HepG2 (cell line): Measurements from ENCODE around the gene MYO5A. TPM values are rescaled to one million over a fixed set of nuclear protein-coding genes. Genes with fewer than 3 reads are reported as not detected.
A peak's percentile ranks its signal among the peaks of the same experiment; 100 is the strongest.

Experiments used
- ATAC-seq: fragments of 200-7000 bp; cut with Tn5 transposase; 3 replicates; pipeline ENCODE4 v1.9.1; 2020; ENCODE audit warnings: mild to moderate bottlenecking, moderate library complexity
- BruUV-seq: library from RNA; stranded (reverse); fragments of 400-500 nt; replicated peaks from 2 replicates; lab custom pipeline; 2021; lab: Mats Ljungman, UMichigan
- CTCF ChIA-PET: fragments of 300-600 bp; formaldehyde crosslinking; extraction: SDS; loops from one replicate; lab custom pipeline; 2021; ENCODE audit warnings: low total read pairs, inconsistent platforms, low intra/inter-chr PET ratio; lab: Yijun Ruan, JAX
- POLR2A ChIA-PET: fragments of 350-600 bp; sonication (Branson Sonifier 250); formaldehyde crosslinking; loops from one replicate; lab custom pipeline; 2020; ENCODE audit warnings: antibody characterized with exemption, inconsistent platforms; lab: Yijun Ruan, JAX
- DNase-seq: peaks from one replicate; pipeline ENCODE4 v3.0.0-alpha.2; 2015; ENCODE audit warnings: low spot score
- FAIRE-seq: peaks from 3 replicates; lab custom pipeline; 2011; peaks lifted over from hg19 to GRCh38; lab: Jason Lieb, UNC
- H2AFZ ChIP-seq: one replicate; pipeline ENCODE4 v1.6.1; 2011; ENCODE audit warnings: low read length, inconsistent platforms
- H3K27ac ChIP-seq: fragments of 300-600 bp; 3 replicates; pipeline ENCODE4 v1.8.0; 2011; ENCODE audit warnings: mixed run types, mild to moderate bottlenecking, mixed read lengths, low read length, inconsistent platforms; ENCODE audit not compliant: insufficient read depth; ENCODE audit errors: extremely low read length
- H3K27me3 ChIP-seq, 2 experiments: fragments of 200-600 bp in 1 of 2; 2 replicates in 1 of 2; 3 replicates in 1 of 2; pipeline versions ENCODE4 v1.6.0 to v1.8.0; 2011; ENCODE audit warnings: low read length in 2 of 2, mild to moderate bottlenecking in 2 of 2, moderate library complexity in 2 of 2, inconsistent platforms in 1 of 2; ENCODE audit not compliant: insufficient read depth in 2 of 2, control insufficient read depth in 1 of 2
- H3K36me3 ChIP-seq, 2 experiments: fragments of 200-600 bp in 1 of 2; replicated peaks in 1 of 2; 2 replicates in 1 of 2; 3 replicates in 1 of 2; pipeline versions ENCODE4 v1.5.1 to v1.8.0; 2011; ENCODE audit warnings: low read length in 2 of 2, inconsistent platforms in 1 of 2; ENCODE audit not compliant: insufficient read depth in 2 of 2, control insufficient read depth in 1 of 2
- H3K4me1 ChIP-seq: 2 replicates; pipeline ENCODE4 v1.5.1; 2012; ENCODE audit warnings: low read length, inconsistent platforms; ENCODE audit not compliant: insufficient read depth
- H3K4me2 ChIP-seq: 2 replicates; pipeline ENCODE4 v1.6.0; 2011; ENCODE audit warnings: low read depth, low read length, inconsistent platforms
- H3K4me3 ChIP-seq, 3 experiments: fragments of 200-600 bp in 1 of 3; sonication (generic), shearing (Covaris generic) in 1 of 3; replicated peaks in 1 of 3; 2 replicates each; pipeline ENCODE4 v1.5.1; 2011 to 2016; ENCODE audit warnings: low read length in 3 of 3, inconsistent platforms in 2 of 3, low read depth in 2 of 3, mild to moderate bottlenecking in 2 of 3, control low read depth in 1 of 3, mixed read lengths in 1 of 3; ENCODE audit not compliant: insufficient read depth in 1 of 3
- H3K79me2 ChIP-seq: one replicate; pipeline ENCODE4 v1.6.1; 2011; ENCODE audit warnings: low read length, inconsistent platforms; ENCODE audit not compliant: insufficient read depth
- H3K9ac ChIP-seq: 2 replicates; pipeline ENCODE4 v1.6.0; 2011; ENCODE audit warnings: mild to moderate bottlenecking, low read depth, low read length, inconsistent platforms; ENCODE audit not compliant: insufficient read depth
- H3K9me3 ChIP-seq: 2 replicates; pipeline ENCODE4 v1.5.1; 2012; ENCODE audit warnings: mild to moderate bottlenecking, low read length
- H4K20me1 ChIP-seq: 2 replicates; pipeline ENCODE4 v1.6.0; 2011; ENCODE audit warnings: inconsistent platforms, mild to moderate bottlenecking, low read length, moderate library complexity; ENCODE audit not compliant: insufficient read depth
- ATF7 ChIP-seq, 2 experiments: fragments of 450-650 bp in 1 of 2; sonication (generic) in 1 of 2; formaldehyde crosslinking in 1 of 2; IDR thresholded peaks; 2 replicates each; pipeline versions ENCODE4 v1.4.0 to v1.6.1; 2016 to 2020; ENCODE audit warnings: antibody characterized with exemption in 1 of 2, mild to moderate bottlenecking in 1 of 2, missing genetic modification reagents in 1 of 2
- CEBPB ChIP-seq: IDR thresholded peaks from 2 replicates; pipeline ENCODE4 v1.6.1; 2011; ENCODE audit warnings: low read depth, low read length, improper control_type of control experiment, borderline replicate concordance
- GLI4 ChIP-seq: sonication (generic); formaldehyde crosslinking; IDR thresholded peaks from 2 replicates; pipeline ENCODE4 v1.5.1; 2020; ENCODE audit warnings: missing genetic modification reagents, mild to moderate bottlenecking, moderate library complexity, borderline replicate concordance
- ISX ChIP-seq: sonication (generic); formaldehyde crosslinking; conservative IDR thresholded peaks from 2 replicates; pipeline ENCODE4 v1.5.0; 2020; ENCODE audit warnings: missing genetic modification reagents
- KDM1A ChIP-seq: IDR thresholded peaks from 2 replicates; pipeline ENCODE4 v1.6.1; 2016; ENCODE audit warnings: missing compliant biosample characterization
- KMT2B ChIP-seq: IDR thresholded peaks from 2 replicates; pipeline ENCODE4 v1.6.1; 2016; ENCODE audit warnings: missing genetic modification reagents, missing compliant biosample characterization
- MXI1 ChIP-seq: IDR thresholded peaks from 3 replicates; pipeline ENCODE4 v1.6.1; 2012; ENCODE audit warnings: low read depth, low read length, inconsistent platforms, borderline replicate concordance
- MYNN ChIP-seq: sonication (generic); formaldehyde crosslinking; IDR thresholded peaks from 2 replicates; pipeline ENCODE4 v1.4.0; 2020; ENCODE audit warnings: mild to moderate bottlenecking, low read depth, missing genetic modification reagents
- NFE2L1 ChIP-seq: sonication (generic); formaldehyde crosslinking; IDR thresholded peaks from 2 replicates; pipeline ENCODE4 v1.4.0; 2020; ENCODE audit warnings: missing genetic modification reagents, mild to moderate bottlenecking, borderline replicate concordance
- NR2C2 ChIP-seq: sonication (generic); formaldehyde crosslinking; IDR thresholded peaks from 2 replicates; pipeline ENCODE4 v1.4.0; 2020; ENCODE audit warnings: missing genetic modification reagents, mild to moderate bottlenecking, moderate library complexity, borderline replicate concordance
- RARG ChIP-seq: sonication (generic); formaldehyde crosslinking; IDR thresholded peaks from 2 replicates; pipeline ENCODE4 v1.4.0; 2020; ENCODE audit warnings: low read depth, mild to moderate bottlenecking, missing genetic modification reagents
- SETDB1 ChIP-seq: sonication (generic); formaldehyde crosslinking; IDR thresholded peaks from 2 replicates; pipeline ENCODE4 v1.5.1; 2020; ENCODE audit warnings: missing genetic modification reagents, mild to moderate bottlenecking, borderline replicate concordance
- TEAD2 ChIP-seq: sonication (generic); formaldehyde crosslinking; IDR thresholded peaks from 2 replicates; pipeline ENCODE4 v1.9.0; 2021; ENCODE audit warnings: missing genetic modification reagents
- XRCC5 ChIP-seq: fragments of 200-400 bp; formaldehyde crosslinking; optimal IDR thresholded peaks from 2 replicates; pipeline ENCODE3; 2017; ENCODE audit warnings: mild to moderate bottlenecking, low read length
- ZNF136 ChIP-seq: sonication (generic); formaldehyde crosslinking; IDR thresholded peaks from 2 replicates; pipeline ENCODE4 v1.8.1; 2022; ENCODE audit warnings: low read depth, mild to moderate bottlenecking, moderate library complexity, missing genetic modification reagents
- ZNF362 ChIP-seq: sonication (generic); formaldehyde crosslinking; IDR thresholded peaks from 2 replicates; pipeline ENCODE4 v1.4.0; 2020; ENCODE audit warnings: missing genetic modification reagents, mild to moderate bottlenecking, borderline replicate concordance
- ZNF660 ChIP-seq: sonication (generic); formaldehyde crosslinking; IDR thresholded peaks from 2 replicates; pipeline ENCODE4 v1.5.1; 2020; ENCODE audit warnings: mild to moderate bottlenecking, low read depth, missing genetic modification reagents, borderline replicate concordance
- ZNF720 ChIP-seq: sonication (generic); formaldehyde crosslinking; IDR thresholded peaks from 2 replicates; pipeline ENCODE4 v1.4.0; 2020; ENCODE audit warnings: missing genetic modification reagents
- ZNF790 ChIP-seq: sonication (generic); formaldehyde crosslinking; IDR thresholded peaks from 2 replicates; pipeline ENCODE4 v1.8.0; 2022; ENCODE audit warnings: missing genetic modification reagents, mild to moderate bottlenecking, borderline replicate concordance
- WGBS: methylation state at CpG from one replicate; pipeline ENCODE4 v1.1.6; 2017; ENCODE audit warnings: low lambda C conversion rate; 5-methylcytosine and 5-hydroxymethylcytosine counted together
- in situ Hi-C: cut with HindIII; loops from 2 replicates; pipeline ENCODE4 v1.10.0; 2017; ENCODE audit warnings: low pct_unique_long_range_greater_than_20kb; ENCODE audit not compliant: extremely low pct_ligation_motif_present
- intact Hi-C: fragments of 100-400 bp; cut with micrococcal nuclease; formaldehyde crosslinking; loops from one replicate; pipeline ENCODE4 v1.10.0; 2022; ENCODE audit not compliant: unreplicated experiment
- polyA plus RNA-seq, 8 experiments: library from polyadenylated mRNA; depleted of rRNA in 3 of 8; stranded (reverse) in 7 of 8; unstranded in 1 of 8; fragments of >200 nt; fragmentation: Illumina TruSeq in 4 of 8; extraction: Trizol in 4 of 8; gene quantifications; 2 replicates each; pipeline versions ENCODE4 v1.2.1 to v1.2.3, GENCODE V29; 2011 to 2016; ENCODE audit warnings: low read depth in 4 of 8, missing spikeins in 1 of 8, mixed read lengths in 1 of 8; ENCODE audit not compliant: insufficient read depth in 1 of 8
- total RNA-seq, 5 experiments: library from RNA; depleted of rRNA; stranded (reverse); fragments of >200 nt; fragmentation: Illumina TruSeq; extraction: Trizol; gene quantifications; 2 replicates each; pipeline ENCODE4 v1.2.3, GENCODE V29; 2016; ENCODE audit warnings: low read depth in 1 of 5
- TF ChIP-seq, protein P1 (sequence below): sonication (generic); formaldehyde crosslinking; IDR thresholded peaks from 2 replicates; pipeline ENCODE4 v1.9.0; 2021; ENCODE audit warnings: missing genetic modification reagents, borderline replicate concordance

The MYO5A gene
- total and polyA plus RNA-seq, 2 of the 13 experiments (the other 11 are each of a cell fraction or from before 2014, with no cell fraction given): 2.8 to 4.8 TPM

DNA sequence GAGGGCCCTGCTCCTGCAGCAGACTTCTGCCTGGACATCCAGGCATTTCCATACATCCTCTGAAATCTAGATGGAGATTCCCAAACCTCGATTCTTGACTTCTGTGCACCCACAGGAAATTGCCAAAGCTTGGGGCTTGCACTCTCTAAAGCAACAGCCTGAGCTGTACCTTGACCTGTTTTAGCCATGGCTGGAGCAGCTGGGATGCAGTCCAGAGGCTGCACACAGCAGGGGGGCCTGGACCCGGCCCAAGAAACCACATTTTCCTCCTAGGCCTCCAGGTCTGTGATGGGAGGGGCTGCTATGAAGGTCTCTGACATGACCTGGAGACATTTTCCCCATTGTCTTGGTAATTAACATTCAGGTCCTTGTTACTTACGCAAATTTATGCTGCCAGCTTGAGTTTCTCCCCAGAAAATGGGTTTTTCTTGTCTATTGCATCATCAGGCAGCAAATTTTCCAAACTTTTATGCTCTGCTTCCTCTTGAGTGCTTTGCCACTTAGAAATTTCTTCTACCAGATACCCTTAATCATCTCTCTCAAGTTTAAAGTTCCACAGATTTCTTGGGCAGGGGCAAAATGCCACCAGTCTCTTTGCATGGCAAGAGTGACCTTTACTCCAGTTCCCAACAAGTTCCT, 11.8 kb upstream of the MYO5A start:
- H3K27me3 ChIP-seq: no peaks in the 10 kb centered on the region
- 25% methylated on average over 2 of the region's 3 CpGs for WGBS
- no TSS peak for BruUV-seq
- in situ Hi-C loops (no loop called here), intact Hi-C loops (no loop called here)
- POLR2A ChIA-PET: no interaction called here
- TF ChIP-seq ISX (no peak), ZNF136 (CRISPR knock-in tag) (no peak), GLI4 (CRISPR knock-in tag) (no peak), ZNF720 (no peak), CEBPB (0 out of 2 replicates have a peak, but pooled peaks have one; percentile 36), RARG (no peak), ATF7 (IDR thresholded peaks at IDR 0.05) (peak; percentile 59), ATF7 (CRISPR knock-in tag; IDR thresholded peaks at IDR 0.05) (no peak), SETDB1 (CRISPR knock-in tag) (0 out of 2 replicates have a peak, but pooled peaks have one; percentile 44), ZNF362 (CRISPR knock-in tag) (no peak), TEAD2 (CRISPR knock-in tag) (no peak), MYNN (no peak), NFE2L1 (CRISPR knock-in tag) (no peak), ZNF660 (CRISPR knock-in tag) (no peak), XRCC5 (no peak), KMT2B (CRISPR knock-in tag) (no peak), KDM1A (CRISPR knock-in tag) (no peak), MXI1 (no peak), NR2C2 (CRISPR knock-in tag) (no peak), ZNF790 (CRISPR knock-in tag) (no peak)
- TF ChIP-seq, protein P1, sequence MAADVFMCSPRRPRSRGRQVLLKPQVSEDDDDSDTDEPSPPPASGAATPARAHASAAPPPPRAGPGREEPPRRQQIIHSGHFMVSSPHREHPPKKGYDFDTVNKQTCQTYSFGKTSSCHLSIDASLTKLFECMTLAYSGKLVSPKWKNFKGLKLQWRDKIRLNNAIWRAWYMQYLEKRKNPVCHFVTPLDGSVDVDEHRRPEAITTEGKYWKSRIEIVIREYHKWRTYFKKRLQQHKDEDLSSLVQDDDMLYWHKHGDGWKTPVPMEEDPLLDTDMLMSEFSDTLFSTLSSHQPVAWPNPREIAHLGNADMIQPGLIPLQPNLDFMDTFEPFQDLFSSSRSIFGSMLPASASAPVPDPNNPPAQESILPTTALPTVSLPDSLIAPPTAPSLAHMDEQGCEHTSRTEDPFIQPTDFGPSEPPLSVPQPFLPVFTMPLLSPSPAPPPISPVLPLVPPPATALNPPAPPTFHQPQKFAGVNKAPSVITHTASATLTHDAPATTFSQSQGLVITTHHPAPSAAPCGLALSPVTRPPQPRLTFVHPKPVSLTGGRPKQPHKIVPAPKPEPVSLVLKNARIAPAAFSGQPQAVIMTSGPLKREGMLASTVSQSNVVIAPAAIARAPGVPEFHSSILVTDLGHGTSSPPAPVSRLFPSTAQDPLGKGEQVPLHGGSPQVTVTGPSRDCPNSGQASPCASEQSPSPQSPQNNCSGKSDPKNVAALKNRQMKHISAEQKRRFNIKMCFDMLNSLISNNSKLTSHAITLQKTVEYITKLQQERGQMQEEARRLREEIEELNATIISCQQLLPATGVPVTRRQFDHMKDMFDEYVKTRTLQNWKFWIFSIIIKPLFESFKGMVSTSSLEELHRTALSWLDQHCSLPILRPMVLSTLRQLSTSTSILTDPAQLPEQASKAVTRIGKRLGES: no peak
- no peaks in the 10 kb centered on the region for H3K79me2 ChIP-seq
- CTCF ChIA-PET: no interaction called here
- H3K4me3 ChIP-seq: no peak overlapping the region
- no peak overlapping the region for H3K4me2 ChIP-seq
- ATAC-seq (peak; percentile 31; the same call in 2 of the 3 replicates), DNase-seq (no peak), FAIRE-seq (no peak)
- H3K27ac ChIP-seq: no peak overlapping the region
- H2AFZ ChIP-seq: no peak overlapping the region
- H3K9me3 ChIP-seq: peaks cover 12% of the 10 kb centered on the region
- H3K9ac ChIP-seq: no peak overlapping the region
- H3K36me3 ChIP-seq: no peaks in the 10 kb centered on the region
- no peaks in the 10 kb centered on the region for H4K20me1 ChIP-seq
- 0 out of 2 replicates have a peak, but pooled peaks cover 10% of the 10 kb centered on the region for H3K4me1 ChIP-seq
